Peyer's patch (tissue), 4 donors: ENCODE measurements around the gene ABCG4. TPM values are rescaled to one million over a fixed set of nuclear protein-coding genes. Genes with fewer than 3 reads are reported as not detected.

Source experiments
- DNase-seq, 3 donors: peaks; one replicate each; pipeline ENCODE4 v3.0.0-alpha.2; 2017 to 2019
- H3K27ac ChIP-seq, 4 donors: fragments of 200-600 bp; sonication (generic); one replicate each; pipeline ENCODE4 v1.5.1; 2016 to 2019
- H3K27me3 ChIP-seq, 2 donors: fragments of 200-600 bp; sonication (generic); one replicate each; pipeline ENCODE4 v1.5.1; 2019
- H3K36me3 ChIP-seq, 3 donors: fragments of 200-600 bp; sonication (generic); one replicate each; pipeline ENCODE4 v1.5.1; 2016 to 2019
- H3K4me1 ChIP-seq, 4 donors: fragments of 200-600 bp; sonication (generic); one replicate each; pipeline ENCODE4 v1.5.1; 2016 to 2019
- H3K4me3 ChIP-seq, 4 donors: fragments of 200-600 bp; sonication (generic); 1 replicate in 3 of 4; 2 replicates in 1 of 4; pipeline ENCODE4 v1.5.1; 2016 to 2019; ENCODE audit warnings: mild to moderate bottlenecking in 1 of 4
- H3K9me3 ChIP-seq, 4 donors: fragments of 200-600 bp; sonication (generic); one replicate each; pipeline ENCODE4 v1.5.1; 2016 to 2019; ENCODE audit warnings: mild to moderate bottlenecking in 1 of 4
- POLR2A ChIP-seq, 2 donors: fragments of 450-650 bp; IDR thresholded peaks; one replicate each; pipeline ENCODE4 v1.5.1; 2017; ENCODE audit warnings: antibody characterized with exemption in 2 of 2, mild to moderate bottlenecking in 2 of 2, moderate library complexity in 2 of 2
- total RNA-seq, 4 donors: library from RNA; depleted of rRNA; stranded (reverse); fragments of >200 nt; gene quantifications; one replicate each; pipeline ENCODE4 v1.1.0, GENCODE V29; 2016
- TF ChIP-seq, protein P1 (sequence below), 6 experiments: fragments of 450-650 bp in 4 of 6; fragments of 200-600 bp in 2 of 6; sonication (generic) in 1 of 6; IDR thresholded peaks; one replicate each; pipeline ENCODE4 v1.5.1; 2017 to 2019; ENCODE audit warnings: antibody characterized with exemption in 6 of 6, mild to moderate bottlenecking in 3 of 6, moderate library complexity in 1 of 6

Gene ABCG4
- total RNA-seq, 4 donors from 2014 or later, result not detected

DNA sequence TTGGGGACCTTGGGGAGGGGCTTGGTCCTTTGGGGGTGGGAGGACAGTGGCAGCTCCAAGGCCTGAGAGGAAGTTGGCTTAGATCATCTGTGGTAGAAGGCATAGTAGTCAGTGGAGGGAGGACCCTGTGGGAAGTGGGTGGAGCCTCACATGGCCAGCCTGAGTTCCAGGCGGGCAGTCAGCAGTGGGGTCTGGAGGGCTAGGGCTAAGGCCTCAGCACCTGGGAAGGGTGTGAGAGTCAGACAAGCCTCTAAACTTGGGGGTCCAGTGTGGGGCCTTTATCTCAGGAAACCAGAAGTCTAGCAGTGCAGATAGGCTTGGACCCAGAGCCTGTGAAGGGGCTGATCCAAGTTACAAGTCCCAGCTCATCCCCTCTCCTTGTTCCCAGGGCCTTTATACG is 23.7 kb downstream of the ABCG4 start:
- peaks cover 0 to 6% (median 0%) of the 10 kb centered on the region in 3 donors for H3K36me3 ChIP-seq
- no peaks in the 10 kb centered on the region for H3K27me3 ChIP-seq
- H3K27ac ChIP-seq, result no peak overlapping the region
- DNase-seq, result no peak
- H3K4me3 ChIP-seq, result no peak overlapping the region
- H3K9me3 ChIP-seq, result no peaks in the 10 kb centered on the region
- no peak for TF ChIP-seq POLR2A (IDR thresholded peaks at IDR 0.05)
- TF ChIP-seq, protein P1, sequence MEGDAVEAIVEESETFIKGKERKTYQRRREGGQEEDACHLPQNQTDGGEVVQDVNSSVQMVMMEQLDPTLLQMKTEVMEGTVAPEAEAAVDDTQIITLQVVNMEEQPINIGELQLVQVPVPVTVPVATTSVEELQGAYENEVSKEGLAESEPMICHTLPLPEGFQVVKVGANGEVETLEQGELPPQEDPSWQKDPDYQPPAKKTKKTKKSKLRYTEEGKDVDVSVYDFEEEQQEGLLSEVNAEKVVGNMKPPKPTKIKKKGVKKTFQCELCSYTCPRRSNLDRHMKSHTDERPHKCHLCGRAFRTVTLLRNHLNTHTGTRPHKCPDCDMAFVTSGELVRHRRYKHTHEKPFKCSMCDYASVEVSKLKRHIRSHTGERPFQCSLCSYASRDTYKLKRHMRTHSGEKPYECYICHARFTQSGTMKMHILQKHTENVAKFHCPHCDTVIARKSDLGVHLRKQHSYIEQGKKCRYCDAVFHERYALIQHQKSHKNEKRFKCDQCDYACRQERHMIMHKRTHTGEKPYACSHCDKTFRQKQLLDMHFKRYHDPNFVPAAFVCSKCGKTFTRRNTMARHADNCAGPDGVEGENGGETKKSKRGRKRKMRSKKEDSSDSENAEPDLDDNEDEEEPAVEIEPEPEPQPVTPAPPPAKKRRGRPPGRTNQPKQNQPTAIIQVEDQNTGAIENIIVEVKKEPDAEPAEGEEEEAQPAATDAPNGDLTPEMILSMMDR (IDR thresholded peaks at IDR 0.05), result no peak
- H3K4me1 ChIP-seq, result no peaks in the 10 kb centered on the region

GRCh38 chr11:119173453-119173852 is 24.6 kb downstream of the ABCG4 start:
- H3K4me3 ChIP-seq, result no peak overlapping the region
- no peaks in the 10 kb centered on the region for H3K27me3 ChIP-seq
- no peak overlapping the region for H3K27ac ChIP-seq
- TF ChIP-seq, protein P1 (IDR thresholded peaks at IDR 0.05), result no peak
- no peak for TF ChIP-seq POLR2A (IDR thresholded peaks at IDR 0.05)
- no peaks in the 10 kb centered on the region for H3K4me1 ChIP-seq
- no peak for DNase-seq
- peaks cover 0 to 14% (median 0%) of the 10 kb centered on the region in 3 donors for H3K36me3 ChIP-seq
- no peaks in the 10 kb centered on the region for H3K9me3 ChIP-seq

DNA sequence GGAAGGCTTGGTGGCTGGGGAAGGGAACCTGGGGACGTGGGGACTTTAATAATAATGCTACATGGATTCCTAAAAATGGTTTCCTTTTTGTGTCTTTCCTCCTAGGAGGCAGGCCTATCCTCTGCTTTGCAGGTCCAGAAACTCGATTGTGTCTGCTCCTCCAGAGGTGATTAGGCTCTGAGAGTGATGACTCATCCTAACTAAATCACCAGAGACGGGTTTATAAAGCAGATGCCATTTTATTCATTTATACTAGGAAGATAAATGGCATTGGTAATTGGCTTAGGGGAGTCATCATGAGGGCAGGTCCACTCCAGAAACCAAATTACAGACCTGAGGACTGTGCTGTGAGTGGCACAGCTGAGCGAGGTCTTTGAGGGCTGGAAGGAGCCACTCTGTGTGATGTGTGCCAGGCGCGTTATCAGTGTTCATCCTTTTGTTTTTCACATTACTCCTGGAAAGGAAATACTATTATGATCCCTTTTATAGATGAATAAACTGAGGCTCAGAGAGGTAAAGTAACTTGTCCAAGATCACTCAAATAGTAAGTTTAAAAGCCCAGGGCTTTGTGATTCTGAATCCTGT is 26.7 kb downstream of the ABCG4 start:
- Histone ChIP-seq H3K27me3 (no peaks in the 10 kb centered on the region), H3K4me3 (no peak overlapping the region), H3K27ac (no peak overlapping the region), H3K4me1 (no peaks in the 10 kb centered on the region), H3K9me3 (no peaks in the 10 kb centered on the region), H3K36me3 (peaks cover 0 to 23% (median 0%) of the 10 kb centered on the region in 3 donors)
- DNase-seq, result no peak
- no peak for TF ChIP-seq POLR2A (IDR thresholded peaks at IDR 0.05)
- TF ChIP-seq, protein P1 (IDR thresholded peaks at IDR 0.05), result no peak

GRCh38 chr11:119178166-119178680 is 29.4 kb downstream of the ABCG4 start:
- TF ChIP-seq, protein P1 (IDR thresholded peaks at IDR 0.05), result no peak
- TF ChIP-seq POLR2A (IDR thresholded peaks at IDR 0.05), result no peak
- H3K27ac ChIP-seq, result no peak overlapping the region
- no peaks in the 10 kb centered on the region for H3K4me1 ChIP-seq
- no peak overlapping the region for H3K4me3 ChIP-seq
- no peaks in the 10 kb centered on the region for H3K27me3 ChIP-seq
- H3K36me3 ChIP-seq, result peaks cover 0 to 23% (median 0%) of the 10 kb centered on the region in 3 donors
- no peaks in the 10 kb centered on the region for H3K9me3 ChIP-seq
- DNase-seq, result no peak

- H3K36me3 ChIP-seq, result peaks cover 0 to 22% (median 0%) of the 10 kb centered on the region in 3 donors
- TF ChIP-seq, protein P1 (IDR thresholded peaks at IDR 0.05), result no peak
- TF ChIP-seq POLR2A (IDR thresholded peaks at IDR 0.05), result no peak
- no peaks in the 10 kb centered on the region for H3K27me3 ChIP-seq
- H3K4me3 ChIP-seq, result no peak overlapping the region
- H3K4me1 ChIP-seq, result no peaks in the 10 kb centered on the region
- H3K27ac ChIP-seq, result no peak overlapping the region
- no peaks in the 10 kb centered on the region for H3K9me3 ChIP-seq
- no peak for DNase-seq
These were observed 30.5 kb downstream of the ABCG4 start for GRCh38 chr11:119179342-119179741.
